DLD1 (cell line): ENCODE data around the gene PADI1.
"Not testable (repeated sequence)": the region's sequence is repeated elsewhere in the genome, so short reads cannot be mapped to it uniquely, and the experiment has no call there.

Source experiments
- in situ Hi-C: cut with HindIII; loops from 2 replicates; pipeline ENCODE4 v1.10.0; 2017; ENCODE audit warnings: low sequenced_read_pairs

Gene PADI1

DNA sequence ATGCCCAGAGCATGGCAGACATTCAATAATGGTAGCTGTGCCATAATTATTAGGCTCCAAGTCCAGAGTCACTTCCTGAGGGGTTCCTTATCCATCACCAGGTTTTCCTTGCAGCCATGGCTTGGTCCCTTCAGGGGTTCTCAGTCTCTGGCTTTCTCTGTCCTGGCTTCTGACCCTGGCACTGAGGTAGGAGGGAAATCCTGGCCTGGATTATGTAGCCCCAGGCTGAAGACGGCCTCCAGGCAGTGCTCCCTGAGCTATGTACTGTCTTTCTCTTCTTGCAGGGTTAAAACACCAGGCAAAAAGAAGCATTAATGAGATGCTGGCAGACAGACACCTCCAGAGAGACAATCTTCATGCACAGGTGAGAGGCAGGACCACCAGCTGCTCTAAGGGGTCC is 34.5 kb downstream of the PADI1 start:
- in situ Hi-C loops, result no loop called here

DNA sequence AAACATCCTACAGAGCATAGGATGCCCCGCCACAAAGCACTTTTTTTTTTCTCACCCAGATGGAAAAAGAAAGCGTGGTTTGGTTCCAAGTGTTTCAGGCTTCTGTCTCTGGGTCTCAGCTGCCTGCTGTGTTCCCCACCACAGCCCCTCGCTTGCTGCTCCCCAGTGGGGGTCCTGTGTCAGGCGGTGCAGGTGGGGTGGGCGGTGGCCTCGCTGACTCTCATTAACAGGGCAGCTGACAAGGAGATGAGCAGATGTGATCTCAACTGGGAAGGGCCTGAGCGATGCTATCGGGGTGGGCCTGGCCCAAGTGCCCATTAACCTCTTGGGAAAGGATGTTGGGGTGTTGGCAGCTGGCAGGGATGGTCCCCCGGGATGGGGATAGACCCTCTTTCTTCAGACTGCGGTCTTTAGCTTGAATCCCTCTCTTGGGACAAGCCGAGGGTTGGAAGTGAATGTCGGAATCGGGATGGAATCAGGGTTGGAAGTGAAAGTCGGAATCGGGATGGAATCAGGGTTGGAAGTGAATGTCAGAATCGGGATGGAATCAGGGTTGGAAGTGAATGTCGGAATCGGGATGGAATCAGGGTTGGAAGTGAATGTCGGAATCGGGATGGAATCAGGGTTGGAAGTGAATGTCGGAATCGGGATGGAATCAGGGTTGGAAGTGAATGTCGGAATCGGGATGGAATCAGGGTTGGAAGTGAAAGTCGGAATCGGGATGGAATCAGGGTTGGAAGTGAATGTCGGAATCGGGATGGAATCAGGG is 36.3 kb downstream of the PADI1 start:
- in situ Hi-C loops, result not testable (repeated sequence)

GRCh38 chr1:17241780-17242074 is 36.8 kb downstream of the PADI1 start:
- in situ Hi-C loops, result not testable (repeated sequence)

- in situ Hi-C loops, result no loop called here
These were observed 38.3 kb downstream of the PADI1 start for GRCh38 chr1:17243274-17243673.

DNA sequence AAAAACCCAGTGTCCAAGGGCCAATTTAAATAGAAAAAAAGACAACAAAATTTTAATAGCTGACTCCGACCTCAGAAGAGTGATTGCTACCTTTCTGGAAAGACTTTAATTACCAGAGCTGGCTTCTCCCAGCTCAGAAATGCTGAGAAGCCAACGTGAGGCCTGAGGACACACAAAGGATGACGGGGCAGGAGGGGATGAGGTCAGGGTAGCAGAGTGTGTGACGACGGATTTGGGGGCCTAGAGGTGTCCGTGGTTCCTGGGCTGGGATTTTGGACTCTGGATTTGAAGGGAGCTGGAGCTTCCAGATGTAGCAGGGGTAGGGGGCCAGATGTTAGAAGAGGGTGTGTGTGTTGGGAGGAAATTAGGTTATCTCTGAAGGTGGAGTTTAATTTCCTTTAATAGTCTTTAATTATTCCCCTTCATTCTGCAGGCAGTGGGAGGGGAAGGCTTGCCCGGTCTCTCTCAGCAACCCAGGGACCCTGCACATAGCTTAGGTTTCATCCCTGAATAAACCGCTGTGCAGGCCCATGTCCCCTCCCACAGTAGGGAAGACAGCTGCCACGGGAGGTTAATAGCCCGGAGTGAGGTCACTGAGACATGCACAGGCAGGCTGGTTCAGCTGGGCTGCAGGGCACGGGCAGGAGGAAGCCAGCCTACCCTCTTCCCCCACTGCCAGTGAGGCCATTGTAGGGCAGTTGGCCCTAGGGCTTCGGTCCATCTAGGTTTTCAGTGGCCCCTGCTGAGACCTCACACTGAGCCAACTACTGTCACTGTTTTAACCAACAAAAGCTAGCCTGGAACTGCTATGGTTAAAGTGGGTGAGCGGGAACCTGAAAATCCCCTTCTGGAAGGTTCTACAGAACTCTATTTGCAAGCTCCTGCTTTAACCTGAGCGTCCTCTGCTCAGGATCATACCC is 40.2 kb downstream of the PADI1 start:
- in situ Hi-C loops, result no loop called here

- in situ Hi-C loops, result no loop called here
These were observed 40.9 kb downstream of the PADI1 start for GRCh38 chr1:17245816-17246325.

- in situ Hi-C loops, result no loop called here
These were observed 42.0 kb downstream of the PADI1 start for GRCh38 chr1:17246971-17247370.

DNA sequence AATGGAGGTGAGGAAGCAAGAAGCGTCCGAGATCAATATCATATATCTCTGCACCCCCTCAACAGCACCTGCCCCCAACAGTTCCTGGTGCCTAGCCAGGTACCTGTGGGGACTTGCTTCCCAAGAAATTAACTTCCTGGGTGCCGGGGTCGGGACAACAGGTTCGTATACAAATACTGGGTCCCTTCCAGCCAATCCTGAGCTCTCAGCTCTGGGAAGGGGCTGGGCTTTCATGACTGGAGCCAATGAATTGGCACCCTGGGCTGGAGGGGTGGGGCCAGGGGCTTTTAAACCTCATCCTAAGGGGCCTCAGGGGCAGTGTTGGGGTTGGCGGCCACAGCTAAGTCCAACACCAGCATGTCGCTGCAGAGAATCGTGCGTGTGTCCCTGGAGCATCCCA is 43.9 kb downstream of the PADI1 start, which contains the start of gene PADI3:
Gene PADI3, plus strand, starts transcription at position 318 of the 400 bp plus-strand sequence. Its CDS starts 40 bp downstream, at position 358.
- in situ Hi-C loops, result no loop called here

DNA sequence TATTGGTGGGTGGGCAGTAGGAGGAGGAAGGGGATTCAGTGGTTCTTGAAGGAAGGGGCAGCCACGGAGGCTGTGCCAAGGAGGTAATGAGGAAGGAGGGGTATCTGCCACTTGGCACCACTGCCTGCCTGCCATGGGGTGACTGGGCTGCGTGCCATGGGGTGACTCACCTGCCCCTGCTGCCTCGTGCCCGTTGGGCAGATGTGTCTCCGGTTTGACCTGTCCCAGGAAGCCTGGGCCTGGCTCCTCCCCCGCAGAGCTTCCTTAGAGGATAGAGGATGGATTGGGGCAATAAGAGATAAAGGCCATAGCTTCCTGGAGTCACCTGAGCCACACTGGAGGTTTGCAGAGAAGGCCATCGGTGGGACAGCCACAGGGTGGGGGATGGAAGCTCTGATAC is 45.7 kb downstream of the PADI1 start:
- in situ Hi-C loops, result no loop called here

GRCh38 chr1:17251246-17251645 is 46.3 kb downstream of the PADI1 start:
- in situ Hi-C loops, result no loop called here

DNA sequence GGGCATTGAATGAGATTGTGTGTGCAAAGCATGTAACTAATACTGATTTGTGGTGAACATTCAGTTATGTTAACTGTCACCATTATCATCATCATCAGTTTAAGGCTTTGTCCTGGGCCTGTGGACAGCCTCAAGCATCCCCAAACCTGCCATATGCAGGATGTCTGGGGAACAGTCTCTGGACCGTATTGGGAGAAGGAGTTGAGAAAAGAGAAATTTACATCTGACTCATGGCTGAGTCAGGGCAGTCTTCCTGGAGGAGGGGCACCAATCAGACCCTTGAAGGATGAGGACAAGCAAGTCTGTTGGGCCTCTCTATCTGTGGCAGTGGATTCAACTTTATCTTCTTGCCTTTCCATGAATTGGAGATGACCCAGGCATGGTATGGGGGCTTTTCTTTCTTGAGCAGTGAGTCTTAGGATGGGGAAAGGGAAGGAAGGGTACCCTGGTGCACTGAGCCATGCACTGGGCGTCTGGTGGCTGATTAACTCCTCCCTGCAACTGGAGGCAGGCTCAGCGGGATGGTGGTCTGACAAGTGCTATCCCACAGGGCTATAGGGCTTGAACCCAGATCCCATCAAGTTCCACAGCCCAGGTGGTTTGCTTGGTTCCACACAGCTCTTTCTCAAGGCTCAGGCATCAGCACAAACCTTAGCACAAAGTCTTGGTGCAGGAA is 46.9 kb downstream of the PADI1 start:
- in situ Hi-C loops, result no loop called here

DNA sequence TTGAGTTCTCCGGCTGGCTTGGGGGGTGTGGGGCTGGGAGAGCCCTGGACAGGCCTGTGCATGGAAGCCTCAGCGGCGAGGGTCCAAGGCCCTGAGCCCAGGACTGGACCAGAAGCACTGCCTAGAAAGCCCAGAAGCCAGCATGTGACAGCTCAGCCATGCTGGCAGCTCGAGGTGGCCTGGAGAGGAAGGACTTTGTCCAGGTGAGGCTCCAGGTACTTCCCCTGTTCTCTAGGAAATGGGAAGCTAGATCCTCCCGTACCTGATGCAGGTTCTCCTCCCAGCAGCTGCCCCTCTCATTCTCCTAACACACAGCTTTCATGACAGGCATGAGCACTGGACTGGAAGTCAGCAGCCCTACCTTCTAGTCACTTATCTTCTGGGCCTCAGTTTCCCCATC is 50.4 kb downstream of the PADI1 start:
- in situ Hi-C loops, result no loop called here

DNA sequence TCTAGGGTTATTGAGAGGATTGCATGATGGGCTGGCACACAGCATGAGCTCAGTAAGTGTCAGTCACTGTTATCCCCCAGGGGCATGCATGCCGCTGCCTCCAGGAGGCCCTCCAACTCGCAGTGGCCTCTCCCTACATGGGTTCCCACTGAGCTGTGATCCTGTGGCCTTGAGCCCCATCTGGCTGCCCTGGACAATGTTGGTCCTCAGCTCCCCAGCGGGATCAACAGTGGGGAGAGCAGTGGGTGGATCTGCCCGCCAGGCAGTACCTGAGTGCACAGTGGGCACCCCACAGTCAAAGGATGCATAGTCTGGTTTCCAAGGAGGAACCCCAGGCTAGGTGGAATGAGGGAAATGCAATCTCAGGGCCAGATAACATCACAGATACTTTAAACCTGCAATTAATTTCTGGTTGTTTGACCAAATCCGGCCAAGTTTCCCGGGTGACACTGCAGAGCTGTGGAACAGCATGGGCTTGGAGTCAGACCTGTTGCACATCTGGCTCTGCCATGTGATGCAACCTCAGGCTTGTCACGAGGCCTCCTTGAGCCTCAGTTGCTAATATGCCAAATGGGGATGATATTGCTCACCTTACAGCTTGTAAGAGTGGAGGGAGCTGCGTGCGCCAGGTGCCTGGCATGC is 53.3 kb downstream of the PADI1 start:
- in situ Hi-C loops, result no loop called here

DNA sequence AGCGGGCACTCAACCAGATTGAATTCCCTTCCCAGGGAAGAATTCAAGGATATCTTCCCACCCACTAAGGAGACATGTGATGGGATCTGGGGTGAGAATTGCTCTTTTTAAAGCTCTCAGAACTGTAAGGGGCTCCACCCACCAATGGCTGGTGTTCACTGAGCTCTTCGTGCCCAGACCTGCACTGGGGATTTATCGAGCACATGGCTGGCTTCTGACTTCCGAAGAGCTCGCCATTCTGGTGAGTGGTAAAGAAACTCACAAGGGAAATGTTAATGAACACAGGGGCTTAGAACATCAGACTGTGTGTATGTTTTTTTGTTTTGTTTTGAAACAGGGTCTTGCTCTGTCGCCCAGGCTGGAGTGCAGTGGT is 53.8 kb downstream of the PADI1 start:
- in situ Hi-C loops, result no loop called here

DNA sequence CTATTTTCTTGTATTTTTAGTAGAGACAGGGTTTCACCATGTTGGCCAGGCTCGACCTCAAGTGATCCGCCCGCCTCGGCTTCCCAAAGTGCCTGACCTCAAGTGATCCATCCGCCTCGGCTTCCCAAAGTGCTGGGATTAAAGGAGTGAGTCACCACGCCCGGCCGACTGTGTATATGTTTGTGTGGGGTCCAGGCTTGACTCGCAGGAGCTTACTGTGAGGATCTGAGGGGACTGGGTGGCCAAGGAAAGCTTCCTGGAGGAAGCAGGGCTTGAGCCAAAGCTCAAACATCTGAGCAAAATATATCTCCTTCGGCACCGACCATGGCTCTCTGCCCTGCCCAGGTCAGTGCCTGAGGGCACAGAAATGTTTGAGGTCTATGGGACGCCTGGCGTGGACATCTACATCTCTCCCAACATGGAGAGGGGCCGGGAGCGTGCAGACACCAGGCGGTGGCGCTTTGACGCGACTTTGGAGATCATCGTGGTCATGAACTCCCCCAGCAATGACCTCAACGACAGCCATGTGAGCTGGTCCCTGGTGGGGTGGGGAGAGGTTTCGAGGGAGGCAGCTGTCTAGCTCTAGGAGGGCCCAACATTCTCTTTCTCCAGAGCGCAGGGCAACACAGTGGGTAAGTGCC is 54.4 kb downstream of the PADI1 start:
- in situ Hi-C loops, result no loop called here

- in situ Hi-C loops, result no loop called here
These were observed 55.3 kb downstream of the PADI1 start for GRCh38 chr1:17260264-17260663.

DNA sequence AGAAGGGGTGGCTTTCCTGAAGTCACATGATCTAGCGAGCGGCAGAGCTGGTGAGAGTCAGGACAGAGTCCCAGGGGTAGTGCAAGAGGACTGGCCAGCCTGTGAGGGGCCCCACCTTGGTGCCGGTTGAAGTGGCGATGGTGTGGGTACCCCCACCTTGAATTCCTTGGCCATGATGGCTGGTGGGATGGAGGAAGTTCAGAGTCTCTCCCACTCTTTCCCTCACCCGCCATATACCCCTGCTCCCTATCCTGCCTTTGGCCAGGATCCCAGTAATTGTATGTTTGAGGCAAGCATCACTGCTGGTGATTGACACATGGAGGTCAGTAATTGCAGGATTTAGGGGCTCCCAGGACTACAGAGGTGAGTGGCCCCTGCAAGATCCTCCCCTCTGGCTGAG is 55.8 kb downstream of the PADI1 start:
- in situ Hi-C loops, result no loop called here

DNA sequence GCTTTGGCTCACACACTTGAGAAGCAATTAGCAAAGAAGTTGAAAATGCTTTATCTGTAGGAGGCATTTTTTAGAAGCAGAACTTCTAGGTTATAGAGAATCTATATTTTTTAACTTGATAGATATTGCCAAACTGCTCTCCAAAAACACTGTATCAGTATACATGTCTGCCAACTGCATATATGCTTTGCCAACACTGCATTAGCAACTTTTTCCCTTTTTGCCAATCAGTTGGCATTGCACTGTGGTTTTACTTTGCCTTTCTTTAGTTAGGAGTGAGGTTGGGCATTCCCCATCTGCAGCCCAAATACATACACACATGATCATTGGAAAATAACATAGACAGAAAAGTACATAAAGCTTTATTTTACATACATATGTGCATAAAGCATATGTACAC is 59.0 kb downstream of the PADI1 start:
- in situ Hi-C loops, result no loop called here

- in situ Hi-C loops, result no loop called here
These were observed 59.5 kb downstream of the PADI1 start for GRCh38 chr1:17264470-17264869.

DNA sequence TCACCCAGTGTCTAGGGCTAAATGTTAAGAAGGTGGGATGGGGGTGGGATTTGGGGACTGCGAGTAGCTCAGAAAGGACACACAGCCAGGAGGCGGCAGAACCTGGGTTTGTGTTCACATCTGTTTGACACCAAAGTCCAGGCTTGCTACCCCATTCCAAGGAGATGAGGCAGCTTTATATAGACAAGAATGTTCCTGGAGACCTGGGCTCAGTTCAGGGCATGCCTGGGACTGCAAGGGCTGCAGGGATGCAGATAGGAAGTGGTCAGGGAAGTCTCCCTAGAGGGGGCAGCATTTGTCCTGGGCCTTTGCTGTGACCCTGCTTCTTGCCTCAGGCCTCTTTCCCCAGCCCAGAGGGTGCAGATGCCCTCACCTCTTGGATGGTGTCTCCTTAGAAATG is 60.2 kb downstream of the PADI1 start:
- in situ Hi-C loops, result no loop called here
